ENCODE data around the gene TSPO. TPM values are rescaled to one million over a fixed set of nuclear protein-coding genes. Genes with fewer than 3 reads are reported as not detected.

TSPO gene
- total and polyA plus RNA-seq, 2 experiments from 2014 or later, result 61.8 to 138 TPM

DNA sequence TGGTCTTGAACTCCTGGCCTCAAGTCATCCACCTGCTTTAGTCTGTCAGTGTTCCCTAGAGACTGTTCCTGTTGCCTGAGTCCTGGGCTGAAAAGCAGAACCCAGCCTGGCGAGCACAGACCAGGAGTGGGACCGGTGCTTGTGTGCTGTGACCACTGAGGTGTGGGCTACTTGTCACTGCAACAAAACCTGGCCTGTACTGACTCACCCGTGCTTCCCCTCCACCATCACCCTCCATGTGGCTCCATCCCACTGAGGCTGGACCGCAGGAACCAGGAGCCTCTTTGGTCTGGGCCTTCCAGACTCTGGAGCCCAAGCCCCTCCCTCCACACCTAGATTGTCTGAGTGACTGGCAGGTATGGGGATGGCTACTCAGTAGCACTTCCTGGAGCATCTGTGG lies 16.8 kb upstream of the TSPO start:
- no peaks in the 10 kb centered on the region for H3K9me2 ChIP-seq (replicated peaks; ENCODE audit: insufficient read depth)
- WGBS (ENCODE audit: low lambda C conversion rate, missing lambda C conversion rate), result 99% methylated on average over 4 of the region's 4 CpGs
- H4K20me1 ChIP-seq (ENCODE audit: insufficient read depth, poor library complexity, severe bottlenecking), result no peaks in the 10 kb centered on the region
- no peak overlapping the region for H3K4me2 ChIP-seq
- TF ChIP-seq, protein P1, sequence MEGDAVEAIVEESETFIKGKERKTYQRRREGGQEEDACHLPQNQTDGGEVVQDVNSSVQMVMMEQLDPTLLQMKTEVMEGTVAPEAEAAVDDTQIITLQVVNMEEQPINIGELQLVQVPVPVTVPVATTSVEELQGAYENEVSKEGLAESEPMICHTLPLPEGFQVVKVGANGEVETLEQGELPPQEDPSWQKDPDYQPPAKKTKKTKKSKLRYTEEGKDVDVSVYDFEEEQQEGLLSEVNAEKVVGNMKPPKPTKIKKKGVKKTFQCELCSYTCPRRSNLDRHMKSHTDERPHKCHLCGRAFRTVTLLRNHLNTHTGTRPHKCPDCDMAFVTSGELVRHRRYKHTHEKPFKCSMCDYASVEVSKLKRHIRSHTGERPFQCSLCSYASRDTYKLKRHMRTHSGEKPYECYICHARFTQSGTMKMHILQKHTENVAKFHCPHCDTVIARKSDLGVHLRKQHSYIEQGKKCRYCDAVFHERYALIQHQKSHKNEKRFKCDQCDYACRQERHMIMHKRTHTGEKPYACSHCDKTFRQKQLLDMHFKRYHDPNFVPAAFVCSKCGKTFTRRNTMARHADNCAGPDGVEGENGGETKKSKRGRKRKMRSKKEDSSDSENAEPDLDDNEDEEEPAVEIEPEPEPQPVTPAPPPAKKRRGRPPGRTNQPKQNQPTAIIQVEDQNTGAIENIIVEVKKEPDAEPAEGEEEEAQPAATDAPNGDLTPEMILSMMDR (IDR thresholded peaks at IDR 0.05; ENCODE audit: poor library complexity), result no peak
- TF ChIP-seq EZH2phosphoT487 (IDR thresholded peaks at IDR 0.05; ENCODE audit: low read depth, severe bottlenecking, unreplicated experiment) (no peak), EZH2 (IDR thresholded peaks at IDR 0.05; ENCODE audit: borderline replicate concordance) (no peak)
- no peaks in the 10 kb centered on the region for H3K79me2 ChIP-seq
- H2AFZ ChIP-seq, result no peak overlapping the region
- no peaks in the 10 kb centered on the region for H3K9me3 ChIP-seq (ENCODE audit: low read depth)
- H3K4me3 ChIP-seq, result no peak overlapping the region
- H3K27ac ChIP-seq, result no peak overlapping the region
- H3K36me3 ChIP-seq (replicated peaks; ENCODE audit: insufficient read depth, low read depth), result no peaks in the 10 kb centered on the region
- peaks cover 4% of the 10 kb centered on the region for H3K4me1 ChIP-seq (ENCODE audit: insufficient read depth)
- no peak for DNase-seq (ENCODE audit: low spot score)
- H3K27me3 ChIP-seq, result no peaks in the 10 kb centered on the region

DNA sequence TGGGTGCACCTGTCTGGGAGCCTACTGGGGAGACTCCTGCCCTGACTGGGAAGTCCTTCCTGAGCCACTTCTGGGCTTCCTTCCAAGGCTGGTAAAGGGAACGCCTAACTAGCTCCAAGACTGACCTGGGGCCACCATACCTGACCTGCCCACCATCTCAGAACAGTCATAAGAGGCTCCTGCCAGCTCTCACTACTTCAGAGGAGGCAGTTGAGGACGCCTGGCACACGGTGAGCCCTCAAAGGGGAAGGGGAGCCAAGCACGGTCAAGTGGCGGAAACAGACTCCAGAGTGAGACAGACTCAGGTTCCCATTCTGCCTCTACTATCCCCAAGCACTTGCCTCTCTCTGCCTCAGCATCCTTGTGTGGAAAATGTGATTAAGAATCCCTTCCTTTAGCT lies 15.8 kb upstream of the TSPO start:
- H3K36me3 ChIP-seq (replicated peaks; ENCODE audit: insufficient read depth, low read depth), result peaks cover 2% of the 10 kb centered on the region
- H3K9me2 ChIP-seq (replicated peaks; ENCODE audit: insufficient read depth), result no peaks in the 10 kb centered on the region
- H3K79me2 ChIP-seq, result no peaks in the 10 kb centered on the region
- H3K4me3 ChIP-seq, result no peak overlapping the region
- no peaks in the 10 kb centered on the region for H3K9me3 ChIP-seq (ENCODE audit: low read depth)
- 98% methylated on average over 5 of the region's 5 CpGs for WGBS (ENCODE audit: low lambda C conversion rate, missing lambda C conversion rate)
- no peak for TF ChIP-seq EZH2 (IDR thresholded peaks at IDR 0.05; ENCODE audit: borderline replicate concordance)
- no peak for TF ChIP-seq EZH2phosphoT487 (IDR thresholded peaks at IDR 0.05; ENCODE audit: low read depth, severe bottlenecking, unreplicated experiment)
- TF ChIP-seq, protein P1 (IDR thresholded peaks at IDR 0.05; ENCODE audit: poor library complexity), result no peak
- H3K27me3 ChIP-seq, result no peaks in the 10 kb centered on the region
- DNase-seq (ENCODE audit: low spot score), result no peak
- no peak overlapping the region for H3K4me2 ChIP-seq
- H4K20me1 ChIP-seq (ENCODE audit: insufficient read depth, poor library complexity, severe bottlenecking), result no peaks in the 10 kb centered on the region
- H3K4me1 ChIP-seq (ENCODE audit: insufficient read depth), result no peaks in the 10 kb centered on the region
- no peak overlapping the region for H3K27ac ChIP-seq
- H2AFZ ChIP-seq, result no peak overlapping the region

DNA sequence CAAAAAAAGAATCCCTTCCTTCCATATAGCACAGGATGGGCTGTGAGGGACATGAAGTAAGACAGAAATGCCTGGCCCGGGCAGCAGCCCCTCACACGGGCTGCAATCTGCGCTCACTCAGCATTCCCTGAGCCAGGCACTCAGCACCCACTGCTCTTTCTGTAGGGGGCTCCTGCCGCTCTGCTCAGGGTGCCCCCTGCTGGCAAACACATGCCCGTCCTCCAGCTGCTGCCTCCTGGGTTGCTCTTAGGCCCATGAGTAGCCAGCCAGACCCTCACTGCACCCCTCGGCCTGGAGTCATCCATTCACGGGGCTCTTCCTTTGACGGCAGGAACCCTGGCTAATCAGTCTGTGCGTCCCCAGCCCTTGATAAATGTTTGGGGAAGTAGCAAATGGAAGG lies 15.1 kb upstream of the TSPO start:
- Histone ChIP-seq H3K27me3 (no peaks in the 10 kb centered on the region), H4K20me1 (ENCODE audit: insufficient read depth, poor library complexity, severe bottlenecking) (no peaks in the 10 kb centered on the region), H3K4me3 (no peak overlapping the region), H2AFZ (no peak overlapping the region), H3K4me2 (no peak overlapping the region), H3K79me2 (peaks cover 5% of the 10 kb centered on the region), H3K4me1 (ENCODE audit: insufficient read depth) (no peaks in the 10 kb centered on the region), H3K27ac (no peak overlapping the region), H3K36me3 (replicated peaks; ENCODE audit: insufficient read depth, low read depth) (peaks cover 2% of the 10 kb centered on the region), H3K9me3 (ENCODE audit: low read depth) (no peaks in the 10 kb centered on the region), H3K9me2 (replicated peaks; ENCODE audit: insufficient read depth) (no peaks in the 10 kb centered on the region)
- peak; percentile 60 for DNase-seq (ENCODE audit: low spot score)
- TF ChIP-seq EZH2 (IDR thresholded peaks at IDR 0.05; ENCODE audit: borderline replicate concordance) (no peak), EZH2phosphoT487 (IDR thresholded peaks at IDR 0.05; ENCODE audit: low read depth, severe bottlenecking, unreplicated experiment) (no peak)
- TF ChIP-seq, protein P1 (IDR thresholded peaks at IDR 0.05; ENCODE audit: poor library complexity), result peak; percentile 60
- 50% methylated on average over 9 of the region's 9 CpGs for WGBS (ENCODE audit: low lambda C conversion rate, missing lambda C conversion rate)

DNA sequence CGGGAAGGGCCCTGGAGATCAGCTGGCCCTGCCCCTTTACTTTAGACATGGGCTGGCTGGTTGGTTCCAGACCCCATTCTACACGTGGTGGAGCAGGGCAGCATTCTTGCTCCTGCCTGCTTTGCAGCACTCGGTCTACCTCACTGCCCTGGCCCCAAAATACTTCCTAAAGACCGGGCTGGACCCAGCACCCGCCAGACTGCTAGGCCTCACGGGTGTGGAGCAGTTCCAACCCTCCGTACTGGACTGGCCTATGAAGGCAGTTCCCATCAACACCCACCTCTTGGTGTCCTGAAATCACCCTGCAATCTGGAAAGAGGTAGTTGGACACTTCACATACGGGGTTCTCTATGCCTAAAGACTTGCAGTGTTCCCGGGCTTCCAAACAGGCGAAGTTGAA lies 14.6 kb upstream of the TSPO start:
- no peak overlapping the region for H3K4me2 ChIP-seq
- peaks cover 2% of the 10 kb centered on the region for H3K36me3 ChIP-seq (replicated peaks; ENCODE audit: insufficient read depth, low read depth)
- no peak for DNase-seq (ENCODE audit: low spot score)
- WGBS (ENCODE audit: low lambda C conversion rate, missing lambda C conversion rate), result 94% methylated on average over 10 of the region's 10 CpGs
- H3K9me3 ChIP-seq (ENCODE audit: low read depth), result no peaks in the 10 kb centered on the region
- H3K9me2 ChIP-seq (replicated peaks; ENCODE audit: insufficient read depth), result no peaks in the 10 kb centered on the region
- no peaks in the 10 kb centered on the region for H4K20me1 ChIP-seq (ENCODE audit: insufficient read depth, poor library complexity, severe bottlenecking)
- H3K4me1 ChIP-seq (ENCODE audit: insufficient read depth), result peaks cover 2% of the 10 kb centered on the region
- no peak overlapping the region for H3K4me3 ChIP-seq
- peaks cover 11% of the 10 kb centered on the region for H3K79me2 ChIP-seq
- TF ChIP-seq EZH2 (IDR thresholded peaks at IDR 0.05; ENCODE audit: borderline replicate concordance) (no peak), EZH2phosphoT487 (IDR thresholded peaks at IDR 0.05; ENCODE audit: low read depth, severe bottlenecking, unreplicated experiment) (no peak)
- TF ChIP-seq, protein P1 (IDR thresholded peaks at IDR 0.05; ENCODE audit: poor library complexity), result no peak
- no peaks in the 10 kb centered on the region for H3K27me3 ChIP-seq
- H2AFZ ChIP-seq, result no peak overlapping the region
- H3K27ac ChIP-seq, result no peak overlapping the region
